Smooth muscle cell (in vitro differentiated cells): ENCODE data around the gene OR51B6. TPM values are rescaled to one million over a fixed set of nuclear protein-coding genes. Genes with fewer than 3 reads are reported as not detected.
"Not testable (repeated sequence)": the region's sequence is repeated elsewhere in the genome, so short reads cannot be mapped to it uniquely, and the experiment has no call there.

ENCODE experiments used
- DNase-seq: peaks from one replicate; lab custom pipeline; 2025; ENCODE audit not compliant: unreplicated experiment; lab: John Stamatoyannopoulos, UW
- H2AFZ ChIP-seq: fragments of 200-600 bp; sonication (generic); 2 replicates; pipeline ENCODE4 v1.6.0; 2016; ENCODE audit warnings: antibody characterized with exemption, low read depth, mild to moderate bottlenecking
- H3F3A ChIP-seq: fragments of 200-600 bp; sonication (generic); 2 replicates; pipeline ENCODE4 v1.6.0; 2017; ENCODE audit warnings: antibody characterized with exemption, low read depth
- H3K27ac ChIP-seq: fragments of 200-600 bp; sonication (generic); 2 replicates; pipeline ENCODE4 v1.5.1; 2016; ENCODE audit warnings: low read depth, mild to moderate bottlenecking
- H3K27me3 ChIP-seq: fragments of 200-600 bp; sonication (generic); 2 replicates; pipeline ENCODE4 v1.6.1; 2016; ENCODE audit warnings: low read depth, mild to moderate bottlenecking
- H3K36me3 ChIP-seq: fragments of 200-600 bp; sonication (generic); 2 replicates; pipeline ENCODE4 v1.5.1; 2016; ENCODE audit warnings: low read depth
- H3K4me1 ChIP-seq: fragments of 200-600 bp; sonication (generic); 2 replicates; pipeline ENCODE4 v1.5.1; 2016; ENCODE audit warnings: low read depth
- H3K4me2 ChIP-seq: fragments of 200-600 bp; sonication (generic); 2 replicates; pipeline ENCODE4 v1.6.0; 2016; ENCODE audit warnings: mild to moderate bottlenecking
- H3K4me3 ChIP-seq: fragments of 200-600 bp; sonication (generic); 2 replicates; pipeline ENCODE4 v1.5.1; 2016; ENCODE audit warnings: mild to moderate bottlenecking
- H3K79me2 ChIP-seq: fragments of 200-600 bp; sonication (generic); 2 replicates; pipeline ENCODE4 v1.6.0; 2016; ENCODE audit warnings: low read depth, mild to moderate bottlenecking
- H3K9ac ChIP-seq: fragments of 200-600 bp; sonication (generic); 2 replicates; pipeline ENCODE4 v1.6.0; 2016; ENCODE audit warnings: low read depth
- H3K9me3 ChIP-seq: fragments of 200-600 bp; sonication (generic); replicated peaks from 2 replicates; pipeline ENCODE4 v1.5.1; 2016; ENCODE audit warnings: low read depth
- H4K20me1 ChIP-seq: fragments of 200-600 bp; sonication (generic); 2 replicates; pipeline ENCODE4 v1.6.0; 2016; ENCODE audit warnings: low read depth
- WGBS: methylation state at CpG from one replicate; pipeline ENCODE4 v1.1.7; 2016; ENCODE audit warnings: low lambda C conversion rate; 5-methylcytosine and 5-hydroxymethylcytosine counted together
- polyA plus RNA-seq: library from polyadenylated mRNA; unstranded; fragments of >200 nt; fragmentation: Nextera tagmentation; extraction: Ambion mirVana; gene quantifications from 2 replicates; pipeline ENCODE4 v1.2.1, GENCODE V29; 2016
- total RNA-seq: library from RNA; depleted of rRNA; stranded (reverse); fragments of >200 nt; gene quantifications from 2 replicates; pipeline ENCODE4 v1.2.3, GENCODE V29; 2014
- TF ChIP-seq, protein P1 (sequence below): fragments of 200-600 bp; sonication (generic); IDR thresholded peaks from 2 replicates; pipeline ENCODE4 v1.5.1; 2017; ENCODE audit warnings: borderline replicate concordance, mild to moderate bottlenecking, antibody characterized with exemption; ENCODE audit not compliant: insufficient read depth, poor library complexity, severe bottlenecking

OR51B6 gene
- total and polyA plus RNA-seq, 2 experiments from 2014 or later: not detected

DNA sequence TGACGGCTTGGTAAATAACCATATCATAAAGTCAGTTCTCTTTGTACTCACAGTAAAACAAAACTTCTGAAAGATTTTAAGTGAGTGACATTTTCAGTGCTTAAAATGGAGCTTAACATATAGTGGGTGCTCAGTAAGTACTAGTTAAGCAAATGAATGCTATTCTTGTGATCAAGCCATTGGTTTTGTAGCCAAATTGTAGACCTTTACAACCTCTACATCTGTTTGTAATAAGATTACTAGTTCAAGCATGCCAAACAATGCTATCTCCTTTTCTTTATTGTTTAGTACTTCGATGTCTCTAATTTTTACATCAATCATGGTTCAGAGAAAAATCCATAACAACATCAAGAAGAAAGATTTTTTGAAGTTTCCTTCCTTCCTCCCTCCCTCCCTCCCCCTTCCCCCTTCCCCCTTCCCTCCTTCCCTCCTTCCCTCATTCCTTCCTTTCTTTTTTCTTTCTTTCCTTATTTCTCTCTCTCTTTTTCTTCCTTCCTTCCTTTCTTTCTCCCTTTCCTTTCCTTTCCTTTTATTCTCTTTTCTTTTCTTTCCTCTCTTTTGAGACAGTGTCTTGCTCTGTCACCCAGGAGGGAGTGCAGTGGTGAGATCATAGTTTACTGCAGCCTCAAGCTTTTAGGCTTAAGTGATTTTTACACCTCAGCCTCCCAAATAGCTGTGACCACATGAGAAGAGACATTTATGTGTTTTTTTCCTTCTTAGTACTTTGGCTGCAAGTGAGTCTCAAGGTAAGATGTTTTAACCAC, 43.9 kb upstream of the OR51B6 start:
- TF ChIP-seq, protein P1, sequence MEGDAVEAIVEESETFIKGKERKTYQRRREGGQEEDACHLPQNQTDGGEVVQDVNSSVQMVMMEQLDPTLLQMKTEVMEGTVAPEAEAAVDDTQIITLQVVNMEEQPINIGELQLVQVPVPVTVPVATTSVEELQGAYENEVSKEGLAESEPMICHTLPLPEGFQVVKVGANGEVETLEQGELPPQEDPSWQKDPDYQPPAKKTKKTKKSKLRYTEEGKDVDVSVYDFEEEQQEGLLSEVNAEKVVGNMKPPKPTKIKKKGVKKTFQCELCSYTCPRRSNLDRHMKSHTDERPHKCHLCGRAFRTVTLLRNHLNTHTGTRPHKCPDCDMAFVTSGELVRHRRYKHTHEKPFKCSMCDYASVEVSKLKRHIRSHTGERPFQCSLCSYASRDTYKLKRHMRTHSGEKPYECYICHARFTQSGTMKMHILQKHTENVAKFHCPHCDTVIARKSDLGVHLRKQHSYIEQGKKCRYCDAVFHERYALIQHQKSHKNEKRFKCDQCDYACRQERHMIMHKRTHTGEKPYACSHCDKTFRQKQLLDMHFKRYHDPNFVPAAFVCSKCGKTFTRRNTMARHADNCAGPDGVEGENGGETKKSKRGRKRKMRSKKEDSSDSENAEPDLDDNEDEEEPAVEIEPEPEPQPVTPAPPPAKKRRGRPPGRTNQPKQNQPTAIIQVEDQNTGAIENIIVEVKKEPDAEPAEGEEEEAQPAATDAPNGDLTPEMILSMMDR: no peak
- Histone ChIP-seq H3K79me2 (no peaks in the 10 kb centered on the region), H3K4me2 (no peak overlapping the region), H3K4me1 (no peaks in the 10 kb centered on the region), H3K4me3 (no peak overlapping the region), H3K36me3 (no peaks in the 10 kb centered on the region), H3K27ac (no peak overlapping the region), H3K9ac (no peak overlapping the region), H3K27me3 (no peaks in the 10 kb centered on the region), H3K9me3 (no peaks in the 10 kb centered on the region), H3F3A (no peaks in the 10 kb centered on the region), H2AFZ (no peak overlapping the region), H4K20me1 (no peaks in the 10 kb centered on the region)
- DNase-seq: no peak
- 87% methylated on average over 2 of the region's 2 CpGs for WGBS

DNA sequence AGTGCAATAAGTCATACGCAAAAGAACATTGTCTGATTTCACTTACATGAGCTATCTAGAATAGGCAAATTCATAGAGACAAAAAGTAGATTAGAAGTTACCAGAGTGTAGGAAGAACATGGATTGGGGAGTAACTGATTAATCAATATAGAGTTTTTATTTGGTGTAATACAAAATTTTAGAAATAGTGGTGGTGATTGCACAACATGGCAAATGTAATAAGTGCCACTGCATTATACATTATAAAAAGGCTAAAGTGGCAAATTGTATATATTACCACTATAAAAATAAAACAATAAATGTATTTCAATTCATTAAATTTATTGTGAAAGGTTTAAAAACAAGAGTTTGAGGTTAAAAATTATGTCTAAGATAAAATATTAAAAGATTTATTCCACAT, 40.9 kb upstream of the OR51B6 start:
- no peak overlapping the region for H2AFZ ChIP-seq
- no peaks in the 10 kb centered on the region for H4K20me1 ChIP-seq
- H3K36me3 ChIP-seq: no peaks in the 10 kb centered on the region
- no peak overlapping the region for H3K27ac ChIP-seq
- no peaks in the 10 kb centered on the region for H3K79me2 ChIP-seq
- 91% methylated on average over 1 of the region's 1 CpG for WGBS
- TF ChIP-seq, protein P1: no peak
- no peaks in the 10 kb centered on the region for H3F3A ChIP-seq
- H3K4me2 ChIP-seq: no peak overlapping the region
- H3K9ac ChIP-seq: no peak overlapping the region
- H3K9me3 ChIP-seq: no peaks in the 10 kb centered on the region
- H3K27me3 ChIP-seq: no peaks in the 10 kb centered on the region
- H3K4me3 ChIP-seq: no peak overlapping the region
- no peaks in the 10 kb centered on the region for H3K4me1 ChIP-seq
- no peak for DNase-seq

DNA sequence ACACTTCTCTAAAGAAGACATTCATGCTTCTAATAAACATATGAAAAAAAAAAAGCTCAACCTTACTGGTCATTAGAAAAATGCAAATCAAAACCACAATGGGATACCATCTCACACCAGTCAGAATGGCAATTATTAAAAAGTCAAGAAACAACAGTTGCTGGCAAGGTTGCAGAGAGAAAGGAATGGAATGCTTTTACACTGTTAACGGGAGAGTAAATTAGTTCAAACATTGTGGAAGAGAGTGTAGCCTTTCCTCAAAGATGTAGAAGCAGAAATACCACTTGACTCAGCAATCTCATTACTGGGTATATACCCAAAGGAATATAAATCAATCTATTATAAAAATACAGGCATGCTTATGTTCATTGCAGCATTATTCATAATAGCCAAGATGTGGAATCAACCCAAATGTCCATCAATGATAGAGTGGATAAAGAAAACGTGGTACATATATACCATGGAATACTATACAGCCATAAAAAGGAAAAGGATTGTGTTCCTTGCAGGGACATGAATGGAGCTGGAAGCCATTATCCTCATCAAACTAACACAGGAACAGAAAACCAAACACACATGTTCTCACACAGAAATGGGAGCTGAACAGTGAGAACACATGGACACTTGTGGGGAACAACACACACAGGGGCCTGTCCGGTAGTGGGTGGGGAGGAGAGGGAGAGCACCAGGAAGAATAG, 37.8 kb upstream of the OR51B6 start:
- not testable (repeated sequence) for H3F3A ChIP-seq, H3K27me3 ChIP-seq, H3K36me3 ChIP-seq, H3K9me3 ChIP-seq, DNase-seq, H3K27ac ChIP-seq, H3K9ac ChIP-seq, H2AFZ ChIP-seq, H3K79me2 ChIP-seq, H4K20me1 ChIP-seq, H3K4me1 ChIP-seq, H3K4me2 ChIP-seq, H3K4me3 ChIP-seq
- WGBS: 89% methylated on average over 3 of the region's 3 CpGs

DNA sequence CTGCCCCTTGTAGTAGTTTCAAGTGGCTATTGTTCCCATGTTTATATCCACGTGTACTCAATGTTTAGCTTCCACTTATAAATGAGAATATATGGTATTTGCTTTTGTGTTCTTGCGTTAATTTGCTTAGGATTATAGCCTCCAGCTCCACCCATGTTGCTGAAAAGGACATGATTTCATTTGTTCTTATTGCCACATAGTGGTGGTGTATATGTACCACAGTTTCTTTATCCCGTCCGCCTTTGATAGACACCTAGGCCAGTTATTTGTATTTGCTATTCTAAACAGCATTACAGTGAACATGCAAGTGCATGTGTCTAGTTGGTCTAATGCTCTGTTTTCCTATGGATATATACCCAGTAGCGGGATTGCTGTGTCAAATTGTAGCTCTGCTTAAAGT, 34.0 kb upstream of the OR51B6 start:
- Histone ChIP-seq H4K20me1 (no peaks in the 10 kb centered on the region), H3K27ac (no peak overlapping the region), H3K27me3 (peaks cover 10% of the 10 kb centered on the region), H3F3A (no peaks in the 10 kb centered on the region), H2AFZ (no peak overlapping the region), H3K4me2 (no peak overlapping the region), H3K4me3 (no peak overlapping the region), H3K9ac (no peak overlapping the region), H3K79me2 (no peaks in the 10 kb centered on the region), H3K4me1 (no peaks in the 10 kb centered on the region), H3K36me3 (no peaks in the 10 kb centered on the region), H3K9me3 (no peaks in the 10 kb centered on the region)
- no peak for DNase-seq
- TF ChIP-seq, protein P1: no peak
- WGBS: 68% methylated on average over 5 of the region's 5 CpGs
